ENCODE results near the gene LYPD1. TPM values are rescaled to one million over a fixed set of nuclear protein-coding genes. Genes with fewer than 3 reads are reported as not detected.

LYPD1 gene
- total and polyA plus RNA-seq, 4 donors = 0.17 to 0.65 (median 0.46) TPM

- TF ChIP-seq RAD21 (IDR thresholded peaks at IDR 0.05) = no peak
- TF ChIP-seq HNF4G (IDR thresholded peaks at IDR 0.05) = no peak
- TF ChIP-seq EGR1 (IDR thresholded peaks at IDR 0.05; ENCODE audit: low read depth in 2 of 2) = no peak
- TF ChIP-seq ZBTB33 (IDR thresholded peaks at IDR 0.05) = no peak
- TF ChIP-seq MAX (IDR thresholded peaks at IDR 0.05) = no peak
- no peak for TF ChIP-seq HNF4A (conservative IDR thresholded peaks at IDR 0.05)
These were observed 21.6 kb upstream of the LYPD1 start (continued) for GRCh38 chr2:132691556-132691955.

- Histone ChIP-seq H3K9ac (ENCODE audit: low read depth in 1 of 2, low read length in 2 of 2) (no peak overlapping the region), H3K9me3 (ENCODE audit: control insufficient read depth in 4 of 4, low read length in 3 of 4) (no peaks in the 10 kb centered on the region), H3K36me3 (ENCODE audit: control insufficient read depth in 4 of 4, insufficient read depth in 3 of 4, low read depth in 1 of 4, low read length in 3 of 4) (no peaks in the 10 kb centered on the region), H3K4me1 (ENCODE audit: control insufficient read depth in 4 of 4, insufficient read depth in 4 of 4, low read length in 3 of 4) (no peaks in the 10 kb centered on the region), H3K27me3 (ENCODE audit: control insufficient read depth in 4 of 4, insufficient read depth in 4 of 4, low read length in 3 of 4) (no peaks in the 10 kb centered on the region), H3K27ac (ENCODE audit: low read depth in 1 of 2, low read length in 2 of 2) (no peak overlapping the region), H3K4me3 (ENCODE audit: low read depth in 1 of 3, low read length in 3 of 3) (no peak overlapping the region)
- WGBS = 64% methylated on average over 1 of the region's 1 CpG
- DNase-seq (ENCODE audit: low spot score) = no peak
- no peak for TF ChIP-seq ATF3 (IDR thresholded peaks at IDR 0.05)
- TF ChIP-seq YY1 (IDR thresholded peaks at IDR 0.05) = no peak
- no peak for TF ChIP-seq GABPA (IDR thresholded peaks at IDR 0.05 in 1 of 2, conservative IDR thresholded peaks at IDR 0.05 in 1 of 2)
- TF ChIP-seq REST (IDR thresholded peaks at IDR 0.05) = no peak
- no peak for TF ChIP-seq RXRA (IDR thresholded peaks at IDR 0.05)
- TF ChIP-seq EGR1 (IDR thresholded peaks at IDR 0.05; ENCODE audit: low read depth in 2 of 2) = no peak
- TF ChIP-seq HNF4G (IDR thresholded peaks at IDR 0.05) = no peak
- TF ChIP-seq MAX (IDR thresholded peaks at IDR 0.05) = no peak
- no peak for TF ChIP-seq CTCF (IDR thresholded peaks at IDR 0.05; ENCODE audit: low read depth, low read length, missing input control)
- TF ChIP-seq JUND (IDR thresholded peaks at IDR 0.05) = no peak
- TF ChIP-seq HNF4A (conservative IDR thresholded peaks at IDR 0.05) = no peak
- no peak for TF ChIP-seq RAD21 (IDR thresholded peaks at IDR 0.05)
- TF ChIP-seq NR2F2 (IDR thresholded peaks at IDR 0.05) = no peak
- TF ChIP-seq ZBTB33 (IDR thresholded peaks at IDR 0.05) = no peak
- no peak for TF ChIP-seq TAF1 (conservative IDR thresholded peaks at IDR 0.05)
- TF ChIP-seq FOXA2 (IDR thresholded peaks at IDR 0.05) = no peak
- TF ChIP-seq FOXA1 (IDR thresholded peaks at IDR 0.05) = no peak
These were observed 20.8 kb upstream of the LYPD1 start for GRCh38 chr2:132690664-132691303.

Measured in liver (tissue), 9 donors.